Sigmoid colon (tissue), 4 donors: ENCODE data around the gene RNF224.

Experiments
- CTCF ChIP-seq, 4 experiments: fragments of 450-650 bp in 3 of 4; fragments of 200-600 bp in 1 of 4; IDR thresholded peaks; one replicate each; pipeline ENCODE4 v1.5.1; 2016 to 2019; ENCODE audit warnings: antibody characterized with exemption in 4 of 4, mild to moderate bottlenecking in 3 of 4, moderate library complexity in 2 of 4
- EP300 ChIP-seq, 4 donors: sonication (generic); formaldehyde crosslinking; IDR thresholded peaks; one replicate each; pipeline ENCODE4 v1.6.1; 2017; ENCODE audit warnings: antibody characterized with exemption in 4 of 4
- POLR2A ChIP-seq, 2 donors: fragments of 450-650 bp; IDR thresholded peaks; one replicate each; pipeline ENCODE4 v1.6.1; 2016; ENCODE audit warnings: antibody characterized with exemption in 2 of 2, mild to moderate bottlenecking in 2 of 2, moderate library complexity in 2 of 2
- POLR2AphosphoS5 ChIP-seq, 4 donors: sonication (generic); formaldehyde crosslinking; IDR thresholded peaks; one replicate each; pipeline ENCODE4 v1.6.1; 2017; ENCODE audit warnings: antibody characterized with exemption in 4 of 4

- no peak for TF ChIP-seq CTCF (IDR thresholded peaks at IDR 0.05)
- no peak for TF ChIP-seq EP300 (IDR thresholded peaks at IDR 0.05)
- no peak for TF ChIP-seq POLR2A (IDR thresholded peaks at IDR 0.05)
- no peak for TF ChIP-seq POLR2AphosphoS5 (IDR thresholded peaks at IDR 0.05)
Measured at GRCh38 chr9:137266162-137266527, 38.8 kb downstream of the RNF224 start.
